Loucy (cell line): Measurements from ENCODE around the gene RAB26.

Experiments used
- H2AFZ ChIP-seq: fragments of 200-600 bp; sonication (generic); 2 replicates; pipeline ENCODE4 v1.6.0; 2016; ENCODE audit warnings: antibody characterized with exemption, mild to moderate bottlenecking, low read length, moderate library complexity
- H3F3A ChIP-seq: fragments of 200-600 bp; 2 replicates; pipeline ENCODE4 v1.6.0; 2016; ENCODE audit warnings: antibody characterized with exemption, low read depth, mild to moderate bottlenecking
- H3K27me3 ChIP-seq: fragments of 200-600 bp; sonication (generic); 2 replicates; pipeline ENCODE4 v1.6.1; 2014; ENCODE audit warnings: low read length, mild to moderate bottlenecking; ENCODE audit not compliant: insufficient read depth, poor library complexity, severe bottlenecking
- H3K36me3 ChIP-seq: fragments of 200-600 bp; sonication (generic); 2 replicates; pipeline ENCODE4 v1.6.1; 2016; ENCODE audit warnings: low read length; ENCODE audit not compliant: insufficient read depth
- H3K4me1 ChIP-seq: fragments of 200-600 bp; sonication (generic); 2 replicates; pipeline ENCODE4 v1.5.1; 2014; ENCODE audit warnings: low read length, mild to moderate bottlenecking; ENCODE audit not compliant: insufficient read depth, poor library complexity, severe bottlenecking
- H3K4me2 ChIP-seq: fragments of 200-600 bp; sonication (generic); 2 replicates; pipeline ENCODE4 v1.6.0; 2014; ENCODE audit warnings: antibody characterized with exemption, low read length, low read depth, mild to moderate bottlenecking; ENCODE audit not compliant: poor library complexity, severe bottlenecking
- H3K4me3 ChIP-seq: fragments of 200-600 bp; sonication (generic); 2 replicates; pipeline ENCODE4 v1.5.1; 2014; ENCODE audit warnings: low read length, mild to moderate bottlenecking, mixed read lengths; ENCODE audit not compliant: poor library complexity, severe bottlenecking
- H3K79me2 ChIP-seq: fragments of 200-600 bp; sonication (generic); 2 replicates; pipeline ENCODE4 v1.6.1; 2014; ENCODE audit warnings: low read length; ENCODE audit not compliant: insufficient read depth
- H3K9ac ChIP-seq: fragments of 200-600 bp; sonication (generic); 2 replicates; pipeline ENCODE4 v1.6.0; 2014; ENCODE audit warnings: mild to moderate bottlenecking, low read depth, low read length, moderate library complexity; ENCODE audit not compliant: poor library complexity, severe bottlenecking
- H3K9me2 ChIP-seq: fragments of 200-600 bp; sonication (generic); replicated peaks from 2 replicates; pipeline ENCODE4 v1.6.1; 2016; ENCODE audit warnings: low read depth, low read length, mixed read lengths
- H3K9me3 ChIP-seq: fragments of 200-600 bp; sonication (generic); 2 replicates; pipeline ENCODE4 v1.6.1; 2014; ENCODE audit warnings: mild to moderate bottlenecking, antibody characterized with exemption, low read length, low read depth; ENCODE audit not compliant: insufficient read depth
- H4K20me1 ChIP-seq: fragments of 200-600 bp; sonication (generic); 2 replicates; pipeline ENCODE4 v1.6.0; 2014; ENCODE audit warnings: antibody characterized with exemption, low read length, mild to moderate bottlenecking; ENCODE audit not compliant: insufficient read depth, poor library complexity, severe bottlenecking
- EZH2phosphoT487 ChIP-seq: fragments of 200-600 bp; IDR thresholded peaks from 2 replicates; pipeline ENCODE4 v1.6.1; 2018; ENCODE audit warnings: antibody characterized with exemption, mild to moderate bottlenecking, moderate library complexity, borderline replicate concordance
- TF ChIP-seq, protein P1 (sequence below): fragments of 200-600 bp; sonication (generic); conservative IDR thresholded peaks from 2 replicates; pipeline ENCODE4 v1.5.1; 2014; ENCODE audit warnings: mild to moderate bottlenecking, antibody characterized with exemption, low read length

RAB26 gene

DNA sequence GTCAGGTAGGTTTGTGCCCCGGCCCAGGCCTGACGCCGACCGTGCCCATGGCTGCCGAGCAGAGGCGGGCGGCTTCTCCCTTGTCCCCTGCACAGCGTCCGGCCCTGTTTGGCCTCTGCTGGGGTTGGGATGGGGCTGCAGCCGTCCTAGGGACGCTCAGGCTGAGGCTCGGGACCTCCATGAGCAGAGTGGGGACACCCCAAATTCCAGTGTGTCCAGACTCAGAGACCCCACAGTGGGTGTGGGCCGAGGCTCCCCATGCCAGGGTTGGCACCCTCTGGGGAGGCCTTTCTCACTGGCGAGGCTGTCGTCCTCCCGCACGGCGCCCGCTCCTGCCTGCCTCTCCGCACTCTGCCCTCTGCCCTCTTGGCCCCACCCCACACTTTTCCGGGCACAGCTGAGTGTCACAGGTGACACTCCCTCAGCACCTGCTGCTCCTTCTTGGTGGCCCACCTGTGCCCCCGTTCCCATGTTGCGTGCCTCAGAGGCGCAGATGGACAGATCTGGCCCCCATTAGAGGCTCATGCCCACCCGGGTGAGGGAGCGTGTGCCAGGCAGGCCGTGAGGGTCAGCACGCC, 23.3 kb downstream of the RAB26 start:
- H2AFZ ChIP-seq = no peak overlapping the region
- no peak overlapping the region for H3K9ac ChIP-seq
- no peaks in the 10 kb centered on the region for H3K9me3 ChIP-seq
- no peak overlapping the region for H3K4me3 ChIP-seq
- no peaks in the 10 kb centered on the region for H3K4me1 ChIP-seq
- H4K20me1 ChIP-seq = no peaks in the 10 kb centered on the region
- no peaks in the 10 kb centered on the region for H3F3A ChIP-seq
- H3K27me3 ChIP-seq = no peaks in the 10 kb centered on the region
- H3K4me2 ChIP-seq = no peak overlapping the region
- H3K79me2 ChIP-seq = no peaks in the 10 kb centered on the region
- TF ChIP-seq, protein P1, sequence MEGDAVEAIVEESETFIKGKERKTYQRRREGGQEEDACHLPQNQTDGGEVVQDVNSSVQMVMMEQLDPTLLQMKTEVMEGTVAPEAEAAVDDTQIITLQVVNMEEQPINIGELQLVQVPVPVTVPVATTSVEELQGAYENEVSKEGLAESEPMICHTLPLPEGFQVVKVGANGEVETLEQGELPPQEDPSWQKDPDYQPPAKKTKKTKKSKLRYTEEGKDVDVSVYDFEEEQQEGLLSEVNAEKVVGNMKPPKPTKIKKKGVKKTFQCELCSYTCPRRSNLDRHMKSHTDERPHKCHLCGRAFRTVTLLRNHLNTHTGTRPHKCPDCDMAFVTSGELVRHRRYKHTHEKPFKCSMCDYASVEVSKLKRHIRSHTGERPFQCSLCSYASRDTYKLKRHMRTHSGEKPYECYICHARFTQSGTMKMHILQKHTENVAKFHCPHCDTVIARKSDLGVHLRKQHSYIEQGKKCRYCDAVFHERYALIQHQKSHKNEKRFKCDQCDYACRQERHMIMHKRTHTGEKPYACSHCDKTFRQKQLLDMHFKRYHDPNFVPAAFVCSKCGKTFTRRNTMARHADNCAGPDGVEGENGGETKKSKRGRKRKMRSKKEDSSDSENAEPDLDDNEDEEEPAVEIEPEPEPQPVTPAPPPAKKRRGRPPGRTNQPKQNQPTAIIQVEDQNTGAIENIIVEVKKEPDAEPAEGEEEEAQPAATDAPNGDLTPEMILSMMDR = no peak
- no peak for TF ChIP-seq EZH2phosphoT487
- no peaks in the 10 kb centered on the region; the same call in 1 of the 2 replicates for H3K36me3 ChIP-seq
- H3K9me2 ChIP-seq = no peaks in the 10 kb centered on the region

DNA sequence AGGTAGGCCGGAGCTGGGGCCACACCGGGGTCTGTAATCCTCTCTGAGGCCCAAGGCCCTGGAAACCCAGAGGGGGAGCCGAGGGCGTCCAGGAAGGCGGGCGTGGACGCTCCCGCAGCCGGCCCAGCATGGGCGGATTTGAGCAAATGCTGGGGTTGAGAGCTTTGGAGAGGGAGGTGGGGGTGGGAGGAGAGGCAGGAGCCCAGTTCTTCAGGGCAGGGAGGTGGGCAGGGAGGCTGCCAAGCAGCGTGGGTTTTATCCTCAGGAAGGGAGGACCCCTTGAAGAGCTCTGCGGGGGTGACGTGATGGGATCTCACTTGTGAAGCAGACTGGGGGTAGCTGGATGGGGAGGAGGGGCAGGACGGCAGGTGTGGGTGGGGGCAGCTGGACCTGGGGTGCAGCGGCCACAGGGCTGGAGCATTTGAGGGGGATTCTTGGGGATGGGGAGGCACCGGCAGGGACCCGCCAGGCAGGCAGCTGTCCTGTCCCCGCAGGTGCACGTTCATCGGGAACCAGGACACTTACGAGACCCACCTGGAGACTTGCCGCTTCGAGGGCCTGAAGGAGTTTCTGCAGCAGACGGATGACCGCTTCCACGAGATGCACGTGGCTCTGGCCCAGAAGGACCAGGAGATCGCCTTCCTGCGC, 24.4 kb downstream of the RAB26 start:
- no peaks in the 10 kb centered on the region for H3F3A ChIP-seq
- no peaks in the 10 kb centered on the region; the same call in 1 of the 2 replicates for H3K36me3 ChIP-seq
- no peaks in the 10 kb centered on the region for H3K27me3 ChIP-seq
- no peak for TF ChIP-seq EZH2phosphoT487
- TF ChIP-seq, protein P1 = no peak
- H4K20me1 ChIP-seq = no peaks in the 10 kb centered on the region
- H3K79me2 ChIP-seq = no peaks in the 10 kb centered on the region
- H3K9me2 ChIP-seq = no peaks in the 10 kb centered on the region
- no peak overlapping the region for H3K4me3 ChIP-seq
- H3K9ac ChIP-seq = no peak overlapping the region
- no peak overlapping the region for H3K4me2 ChIP-seq
- H3K9me3 ChIP-seq = no peaks in the 10 kb centered on the region
- H3K4me1 ChIP-seq = no peaks in the 10 kb centered on the region
- H2AFZ ChIP-seq = no peak overlapping the region

DNA sequence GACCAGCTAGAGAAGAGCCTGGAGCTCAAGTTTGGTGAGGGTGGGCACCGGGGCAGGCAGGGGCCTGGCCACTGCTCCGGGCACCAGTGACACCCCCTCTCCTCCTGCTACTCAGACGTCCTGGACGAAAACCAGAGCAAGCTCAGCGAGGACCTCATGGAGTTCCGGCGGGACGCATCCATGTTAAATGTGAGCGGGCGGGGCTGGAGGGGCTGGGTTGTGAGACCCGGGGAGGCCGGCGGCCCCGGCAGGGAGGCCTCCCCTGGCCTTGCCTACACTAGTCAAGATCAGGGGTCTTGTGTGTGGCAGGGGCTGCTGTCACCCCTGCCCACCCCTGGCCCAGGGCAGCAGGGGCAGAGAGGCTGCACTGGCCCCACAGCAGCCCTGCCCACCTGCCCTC, 24.9 kb downstream of the RAB26 start:
- Histone ChIP-seq H3F3A (no peaks in the 10 kb centered on the region), H3K4me3 (no peak overlapping the region), H3K9me3 (no peaks in the 10 kb centered on the region), H3K9ac (no peak overlapping the region), H3K4me1 (no peaks in the 10 kb centered on the region), H3K36me3 (no peaks in the 10 kb centered on the region; the same call in 1 of the 2 replicates), H3K4me2 (no peak overlapping the region), H2AFZ (no peak overlapping the region), H3K79me2 (no peaks in the 10 kb centered on the region), H4K20me1 (no peaks in the 10 kb centered on the region), H3K9me2 (no peaks in the 10 kb centered on the region), H3K27me3 (no peaks in the 10 kb centered on the region)
- no peak for TF ChIP-seq EZH2phosphoT487
- TF ChIP-seq, protein P1 = no peak
